Panc1 (cell line): ENCODE results near the gene DHCR7. TPM values are rescaled to one million over a fixed set of nuclear protein-coding genes. Genes with fewer than 3 reads are reported as not detected.

Experiments
- ATAC-seq: fragments of 200-7000 bp; cut with Tn5 transposase; 2 replicates; pipeline ENCODE4 v1.9.1; 2020; ENCODE audit warnings: mild to moderate bottlenecking, moderate library complexity
- BruUV-seq: library from RNA; stranded (reverse); fragments of 400-500 nt; replicated peaks from 2 replicates; lab custom pipeline; 2021; lab: Mats Ljungman, UMichigan
- CTCF ChIA-PET: fragments of 300-600 bp; sonication (Branson Sonifier 250); formaldehyde crosslinking; loops from one replicate; lab custom pipeline; 2022; ENCODE audit warnings: antibody characterized with exemption; lab: Charles Lee
- POLR2A ChIA-PET: fragments of 300-600 bp; sonication (Branson Sonifier 250); formaldehyde crosslinking; loops from one replicate; lab custom pipeline; 2022; ENCODE audit warnings: antibody characterized with exemption; lab: Charles Lee
- DNase-seq: peaks from one replicate; pipeline ENCODE4 v3.0.0-alpha.2; 2010; ENCODE audit warnings: low read depth, low spot score
- H3K27ac ChIP-seq: 2 replicates; pipeline ENCODE4 v1.5.1; 2011; ENCODE audit warnings: mild to moderate bottlenecking, low read length, inconsistent platforms
- H3K27me3 ChIP-seq: fragments of 200-500 bp; sonication (Bioruptor generic); 2 replicates; pipeline ENCODE4 v1.6.0; 2014; ENCODE audit warnings: low read length, inconsistent platforms; ENCODE audit not compliant: control insufficient read depth, insufficient read depth
- H3K36me3 ChIP-seq: fragments of 200-500 bp; sonication (Bioruptor generic); 2 replicates; pipeline ENCODE4 v1.5.1; 2014; ENCODE audit warnings: inconsistent platforms, mild to moderate bottlenecking, low read length, moderate library complexity; ENCODE audit not compliant: control insufficient read depth, insufficient read depth
- H3K4me1 ChIP-seq: 2 replicates; pipeline ENCODE4 v1.5.1; 2011; ENCODE audit warnings: inconsistent platforms, mild to moderate bottlenecking, low read length, moderate library complexity; ENCODE audit not compliant: control insufficient read depth, insufficient read depth
- H3K4me3 ChIP-seq, 2 experiments: 2 replicates each; pipeline ENCODE4 v1.5.1; 2011 to 2012; ENCODE audit warnings: low read depth in 2 of 2, low read length in 2 of 2, mild to moderate bottlenecking in 2 of 2, inconsistent platforms in 1 of 2, moderate library complexity in 1 of 2
- H3K9me3 ChIP-seq: fragments of 200-500 bp; sonication (Bioruptor generic); 2 replicates; pipeline ENCODE4 v1.5.1; 2014; ENCODE audit warnings: low read depth, mild to moderate bottlenecking, inconsistent platforms, low read length, moderate library complexity; ENCODE audit not compliant: control insufficient read depth, insufficient read depth
- POLR2AphosphoS5 ChIP-seq: IDR thresholded peaks from 2 replicates; pipeline ENCODE4 v1.6.1; 2012; ENCODE audit warnings: mild to moderate bottlenecking, low read depth, low read length, moderate library complexity
- SIN3A ChIP-seq: IDR thresholded peaks from 2 replicates; pipeline ENCODE4 v1.6.1; 2012; ENCODE audit warnings: low read depth, mild to moderate bottlenecking, low read length, moderate library complexity, borderline replicate concordance; ENCODE audit not compliant: insufficient read depth
- TCF7L2 ChIP-seq: IDR thresholded peaks from 2 replicates; pipeline ENCODE4 v1.6.1; 2011; ENCODE audit warnings: mild to moderate bottlenecking, low read depth, low read length, inconsistent platforms
- in situ Hi-C: cut with HindIII; loops from 2 replicates; pipeline ENCODE4 v1.10.0; 2016; ENCODE audit warnings: low sequenced_read_pairs, low pct_unique_long_range_greater_than_20kb
- intact Hi-C: fragments of 100-400 bp; cut with micrococcal nuclease; formaldehyde crosslinking; loops from one replicate; pipeline ENCODE4 v1.10.0; 2022; ENCODE audit not compliant: unreplicated experiment
- total RNA-seq: library from RNA; stranded (reverse); gene quantifications from one replicate; pipeline ENCODE4 v1.2.1, GENCODE V29; 2021; ENCODE audit not compliant: unreplicated experiment
- TF ChIP-seq, protein P1 (sequence below), 2 experiments: IDR thresholded peaks; 2 replicates each; pipeline ENCODE4 v1.6.1; 2011 to 2012; ENCODE audit warnings: low read depth in 2 of 2, control low read depth in 1 of 2, low read length in 1 of 2, mild to moderate bottlenecking in 1 of 2, moderate library complexity in 1 of 2; ENCODE audit not compliant: insufficient read depth in 1 of 2
- TF ChIP-seq, protein P2 (sequence below): fragments of 450-650 bp; IDR thresholded peaks from 2 replicates; pipeline ENCODE4 v1.5.1; 2017; ENCODE audit warnings: mild to moderate bottlenecking

Gene DHCR7
- total RNA-seq, 1 experiment from 2014 or later = 356 TPM

DNA sequence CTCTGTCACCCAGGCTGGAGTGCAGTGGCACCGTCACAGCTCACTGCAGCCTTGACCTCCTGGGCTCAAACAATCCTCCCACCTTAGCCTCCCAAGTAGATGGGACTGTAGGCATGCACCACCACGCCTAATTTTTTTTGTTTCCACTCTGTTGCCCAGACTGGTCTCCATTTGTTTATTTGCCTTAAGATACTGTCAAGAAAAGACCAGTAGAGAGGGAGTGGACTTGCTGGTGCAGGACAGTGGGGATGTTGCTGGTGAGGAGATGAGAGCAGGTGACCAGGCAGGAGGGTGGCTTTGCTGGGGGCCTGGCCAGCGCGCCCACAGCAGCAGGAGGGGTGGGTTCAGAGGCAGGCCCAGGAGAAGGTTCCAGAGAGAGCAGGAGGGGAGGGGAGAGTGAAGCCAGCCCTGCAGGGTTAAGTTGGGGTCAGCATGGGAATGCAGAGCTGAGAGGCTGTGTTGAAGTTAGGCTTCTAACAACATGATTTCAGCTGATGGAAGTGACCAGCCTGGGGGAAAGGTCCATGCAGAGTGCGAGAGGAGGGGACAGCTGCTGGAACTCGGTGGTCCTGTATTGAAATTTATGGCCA, 40.6 kb upstream of the DHCR7 start:
- Histone ChIP-seq H3K4me1 (peaks cover 10% of the 10 kb centered on the region; the same call in 1 of the 2 replicates), H3K9me3 (no peaks in the 10 kb centered on the region), H3K27ac (no peak overlapping the region), H3K4me3 (no peak overlapping the region), H3K27me3 (no peaks in the 10 kb centered on the region), H3K36me3 (no peaks in the 10 kb centered on the region)
- no TSS peak for BruUV-seq
- ATAC-seq = peak; percentile 36; the same call in 1 of the 2 replicates
- in situ Hi-C loops (no loop called here), intact Hi-C loops (no loop called here)
- TF ChIP-seq, protein P1, sequence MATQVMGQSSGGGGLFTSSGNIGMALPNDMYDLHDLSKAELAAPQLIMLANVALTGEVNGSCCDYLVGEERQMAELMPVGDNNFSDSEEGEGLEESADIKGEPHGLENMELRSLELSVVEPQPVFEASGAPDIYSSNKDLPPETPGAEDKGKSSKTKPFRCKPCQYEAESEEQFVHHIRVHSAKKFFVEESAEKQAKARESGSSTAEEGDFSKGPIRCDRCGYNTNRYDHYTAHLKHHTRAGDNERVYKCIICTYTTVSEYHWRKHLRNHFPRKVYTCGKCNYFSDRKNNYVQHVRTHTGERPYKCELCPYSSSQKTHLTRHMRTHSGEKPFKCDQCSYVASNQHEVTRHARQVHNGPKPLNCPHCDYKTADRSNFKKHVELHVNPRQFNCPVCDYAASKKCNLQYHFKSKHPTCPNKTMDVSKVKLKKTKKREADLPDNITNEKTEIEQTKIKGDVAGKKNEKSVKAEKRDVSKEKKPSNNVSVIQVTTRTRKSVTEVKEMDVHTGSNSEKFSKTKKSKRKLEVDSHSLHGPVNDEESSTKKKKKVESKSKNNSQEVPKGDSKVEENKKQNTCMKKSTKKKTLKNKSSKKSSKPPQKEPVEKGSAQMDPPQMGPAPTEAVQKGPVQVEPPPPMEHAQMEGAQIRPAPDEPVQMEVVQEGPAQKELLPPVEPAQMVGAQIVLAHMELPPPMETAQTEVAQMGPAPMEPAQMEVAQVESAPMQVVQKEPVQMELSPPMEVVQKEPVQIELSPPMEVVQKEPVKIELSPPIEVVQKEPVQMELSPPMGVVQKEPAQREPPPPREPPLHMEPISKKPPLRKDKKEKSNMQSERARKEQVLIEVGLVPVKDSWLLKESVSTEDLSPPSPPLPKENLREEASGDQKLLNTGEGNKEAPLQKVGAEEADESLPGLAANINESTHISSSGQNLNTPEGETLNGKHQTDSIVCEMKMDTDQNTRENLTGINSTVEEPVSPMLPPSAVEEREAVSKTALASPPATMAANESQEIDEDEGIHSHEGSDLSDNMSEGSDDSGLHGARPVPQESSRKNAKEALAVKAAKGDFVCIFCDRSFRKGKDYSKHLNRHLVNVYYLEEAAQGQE (IDR thresholded peaks at IDR 0.05; ENCODE audit: insufficient read depth in 1 of 2, low read depth in 2 of 2, low read length in 1 of 2) = no peak
- no peak for TF ChIP-seq POLR2AphosphoS5
- TF ChIP-seq, protein P2, sequence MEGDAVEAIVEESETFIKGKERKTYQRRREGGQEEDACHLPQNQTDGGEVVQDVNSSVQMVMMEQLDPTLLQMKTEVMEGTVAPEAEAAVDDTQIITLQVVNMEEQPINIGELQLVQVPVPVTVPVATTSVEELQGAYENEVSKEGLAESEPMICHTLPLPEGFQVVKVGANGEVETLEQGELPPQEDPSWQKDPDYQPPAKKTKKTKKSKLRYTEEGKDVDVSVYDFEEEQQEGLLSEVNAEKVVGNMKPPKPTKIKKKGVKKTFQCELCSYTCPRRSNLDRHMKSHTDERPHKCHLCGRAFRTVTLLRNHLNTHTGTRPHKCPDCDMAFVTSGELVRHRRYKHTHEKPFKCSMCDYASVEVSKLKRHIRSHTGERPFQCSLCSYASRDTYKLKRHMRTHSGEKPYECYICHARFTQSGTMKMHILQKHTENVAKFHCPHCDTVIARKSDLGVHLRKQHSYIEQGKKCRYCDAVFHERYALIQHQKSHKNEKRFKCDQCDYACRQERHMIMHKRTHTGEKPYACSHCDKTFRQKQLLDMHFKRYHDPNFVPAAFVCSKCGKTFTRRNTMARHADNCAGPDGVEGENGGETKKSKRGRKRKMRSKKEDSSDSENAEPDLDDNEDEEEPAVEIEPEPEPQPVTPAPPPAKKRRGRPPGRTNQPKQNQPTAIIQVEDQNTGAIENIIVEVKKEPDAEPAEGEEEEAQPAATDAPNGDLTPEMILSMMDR = no peak
- no peak for TF ChIP-seq SIN3A
- TF ChIP-seq TCF7L2 = no peak
- ChIA-PET CTCF (no interaction called here), POLR2A (interaction anchor here (0.6 kb wide), 2 partner anchors 36 to 827 kb away, joined by 3 to 6 read pairs; partner anchors contain the start of gene NADSYN1)
- no peak for DNase-seq

DNA sequence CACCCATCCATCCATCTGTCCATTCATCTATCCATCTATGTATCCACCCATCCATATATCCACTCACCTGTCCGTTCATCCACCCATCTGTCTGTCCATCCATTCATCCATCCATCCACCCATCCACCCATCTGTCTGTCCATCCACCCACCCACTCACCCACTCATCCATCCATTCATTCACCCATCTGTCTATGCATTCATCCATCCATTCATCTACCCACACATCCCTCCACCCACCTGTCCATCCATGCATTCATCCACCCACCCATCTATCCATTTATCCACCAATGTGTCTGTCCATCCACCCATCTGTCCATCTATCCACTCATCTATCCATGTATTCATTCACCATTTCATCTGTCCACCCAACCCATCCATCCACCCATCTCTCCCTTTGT, 38.1 kb upstream of the DHCR7 start:
- intact Hi-C loops = no loop called here
- Histone ChIP-seq H3K27me3 (no peaks in the 10 kb centered on the region), H3K27ac (no peak overlapping the region), H3K4me1 (peaks cover 10% of the 10 kb centered on the region; the same call in 1 of the 2 replicates), H3K9me3 (no peaks in the 10 kb centered on the region), H3K4me3 (no peak overlapping the region), H3K36me3 (peaks cover 5% of the 10 kb centered on the region; the same call in 1 of the 2 replicates)
- BruUV-seq = no TSS peak
- DNase-seq (no peak), ATAC-seq (no peak)
- POLR2A ChIA-PET = no interaction called here
- CTCF ChIA-PET = interaction anchor here (0.9 kb wide), 1 partner anchor 103 kb away, joined by 3 read pairs; no protein-coding TSS in a partner anchor
- TF ChIP-seq, protein P1 (IDR thresholded peaks at IDR 0.05; ENCODE audit: insufficient read depth in 1 of 2, low read depth in 2 of 2, low read length in 1 of 2) = no peak
- TF ChIP-seq TCF7L2 (no peak), POLR2AphosphoS5 (no peak), SIN3A (no peak)
- TF ChIP-seq, protein P2 = no peak
- in situ Hi-C loops = no loop called here
